ENCODE results near the gene GOPC.

The GOPC gene

GRCh38 chr6:117550618-117551242 lies 51.6 kb downstream of the GOPC start:
- no peak overlapping the region for H3K27ac ChIP-seq
- no peaks in the 10 kb centered on the region for H3K9me3 ChIP-seq
- H3K36me3 ChIP-seq, result no peaks in the 10 kb centered on the region
- no peak overlapping the region for H3K4me3 ChIP-seq (ENCODE audit: low read depth in 1 of 2, low read length in 1 of 2)
- TF ChIP-seq CTCF (IDR thresholded peaks at IDR 0.05), result no peak
- H3K27me3 ChIP-seq, result peaks cover 73% of the 10 kb centered on the region
- H3K4me1 ChIP-seq (ENCODE audit: control insufficient read depth in 1 of 2, insufficient read depth in 1 of 2, low read depth in 1 of 2, low read length in 1 of 2), result peaks cover 5 to 11% of the 10 kb centered on the region in 2 experiments

GRCh38 chr6:117550078-117550600 lies 52.2 kb downstream of the GOPC start:
- Histone ChIP-seq H3K9me3 (no peaks in the 10 kb centered on the region), H3K4me1 (ENCODE audit: control insufficient read depth in 1 of 2, insufficient read depth in 1 of 2, low read depth in 1 of 2, low read length in 1 of 2) (peaks cover 5 to 11% of the 10 kb centered on the region in 2 experiments), H3K27ac (no peak overlapping the region), H3K27me3 (peaks cover 73% of the 10 kb centered on the region), H3K36me3 (no peaks in the 10 kb centered on the region), H3K4me3 (ENCODE audit: low read depth in 1 of 2, low read length in 1 of 2) (no peak overlapping the region)
- no peak for TF ChIP-seq CTCF (IDR thresholded peaks at IDR 0.05)

- no peaks in the 10 kb centered on the region for H3K9me3 ChIP-seq
- peaks cover 5 to 11% of the 10 kb centered on the region in 2 experiments for H3K4me1 ChIP-seq (ENCODE audit: control insufficient read depth in 1 of 2, insufficient read depth in 1 of 2, low read depth in 1 of 2, low read length in 1 of 2)
- H3K27me3 ChIP-seq, result peaks cover 72% of the 10 kb centered on the region
- no peak overlapping the region for H3K4me3 ChIP-seq (ENCODE audit: low read depth in 1 of 2, low read length in 1 of 2)
- no peak for TF ChIP-seq CTCF (IDR thresholded peaks at IDR 0.05)
- no peaks in the 10 kb centered on the region for H3K36me3 ChIP-seq
- no peak overlapping the region for H3K27ac ChIP-seq
Measured at GRCh38 chr6:117549611-117550010, 52.7 kb downstream of the GOPC start.

GRCh38 chr6:117548797-117549301 lies 53.5 kb downstream of the GOPC start:
- TF ChIP-seq CTCF (IDR thresholded peaks at IDR 0.05), result no peak
- no peak overlapping the region for H3K27ac ChIP-seq
- peaks cover 5 to 11% of the 10 kb centered on the region in 2 experiments for H3K4me1 ChIP-seq (ENCODE audit: control insufficient read depth in 1 of 2, insufficient read depth in 1 of 2, low read depth in 1 of 2, low read length in 1 of 2)
- no peaks in the 10 kb centered on the region for H3K36me3 ChIP-seq
- H3K4me3 ChIP-seq (ENCODE audit: low read depth in 1 of 2, low read length in 1 of 2), result no peak overlapping the region
- peaks cover 65% of the 10 kb centered on the region for H3K27me3 ChIP-seq
- no peaks in the 10 kb centered on the region for H3K9me3 ChIP-seq

- H3K27ac ChIP-seq, result no peak overlapping the region
- H3K9me3 ChIP-seq, result no peaks in the 10 kb centered on the region
- H3K4me3 ChIP-seq (ENCODE audit: low read depth in 1 of 2, low read length in 1 of 2), result peak overlapping the region in 1 of 2 experiments; percentile 36
- H3K4me1 ChIP-seq (ENCODE audit: control insufficient read depth in 1 of 2, insufficient read depth in 1 of 2, low read depth in 1 of 2, low read length in 1 of 2), result peaks cover 5 to 11% of the 10 kb centered on the region in 2 experiments
- H3K36me3 ChIP-seq, result no peaks in the 10 kb centered on the region
- peaks cover 59% of the 10 kb centered on the region for H3K27me3 ChIP-seq
- TF ChIP-seq CTCF (IDR thresholded peaks at IDR 0.05), result no peak
Measured at GRCh38 chr6:117547688-117548621, 54.4 kb downstream of the GOPC start.
